ENCODE measurements around the gene HIRA. TPM values are rescaled to one million over a fixed set of nuclear protein-coding genes. Genes with fewer than 3 reads are reported as not detected.

Gene HIRA
- total and polyA plus RNA-seq, 8 donors = 6.4 to 47.2 (median 12.6) TPM

DNA sequence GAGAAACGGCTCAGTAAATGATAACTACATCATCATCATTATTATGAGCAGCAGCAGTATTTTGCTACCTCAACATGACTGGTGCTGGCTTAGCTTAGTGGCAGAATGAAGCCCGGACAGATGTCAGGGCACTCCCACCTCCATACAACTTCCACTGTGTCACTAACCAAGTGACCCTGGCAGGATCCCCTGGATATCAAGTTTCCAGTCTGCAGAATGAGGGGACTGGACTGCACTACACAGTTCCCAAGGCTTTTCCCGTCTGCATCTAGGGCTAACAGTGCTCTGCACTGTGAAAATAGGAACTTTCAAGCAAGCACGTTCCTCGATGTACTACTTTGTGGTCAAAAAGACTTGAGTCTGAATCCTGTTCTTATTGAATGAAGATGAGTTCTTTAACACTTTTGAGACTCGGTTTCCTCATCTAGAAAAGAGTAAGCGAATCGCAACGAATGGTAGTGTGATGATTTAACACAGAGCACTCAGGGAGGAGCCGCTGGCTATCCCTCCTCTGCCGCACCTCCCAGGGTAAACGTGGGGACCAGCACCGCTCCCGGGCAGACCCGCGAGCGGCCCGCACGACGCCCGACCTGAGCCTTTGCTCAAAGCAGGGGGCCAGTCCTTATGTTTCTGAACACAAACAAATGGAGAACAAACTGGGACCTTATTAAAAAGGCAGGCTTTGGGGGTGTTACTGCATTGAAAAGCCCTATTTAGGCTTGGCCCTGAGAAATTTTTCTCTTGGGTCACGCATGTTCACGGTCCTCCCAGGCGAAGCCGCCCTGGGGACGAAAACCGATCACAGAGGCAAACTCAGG is 140.9 kb downstream of the HIRA start:
- TF ChIP-seq EP300 (IDR thresholded peaks at IDR 0.05) = no peak
- TF ChIP-seq POLR2AphosphoS5 (IDR thresholded peaks at IDR 0.05) = no peak
- no peak for TF ChIP-seq POLR2A (IDR thresholded peaks at IDR 0.05)
- TF ChIP-seq CTCF (IDR thresholded peaks at IDR 0.05) = no peak
- 19 to 21% (median 19%) methylated on average over 27 of the region's 27 CpGs for WGBS, 5 donors
- no peaks in the 10 kb centered on the region for H3K36me3 ChIP-seq
- no peaks in the 10 kb centered on the region for H3K27me3 ChIP-seq
- peak overlapping the region; percentile 79 to 96 (median 84) for H3K4me3 ChIP-seq
- DNase-seq = peak in 1 of 2 donors; percentile 23
- peak overlapping the region in 4 of 5 donors; percentile 76 to 89 (median 77) for H3K27ac ChIP-seq
- H3K9me3 ChIP-seq = no peaks in the 10 kb centered on the region
- intact Hi-C loops (cut with DNase I; ENCODE audit: low total_unique reads) = no loop called here
- peaks cover 11 to 37% (median 26%) of the 10 kb centered on the region in 4 donors for H3K4me1 ChIP-seq

- TF ChIP-seq EP300 (IDR thresholded peaks at IDR 0.05) = no peak
- TF ChIP-seq POLR2A (IDR thresholded peaks at IDR 0.05) = no peak
- no peak for TF ChIP-seq CTCF (IDR thresholded peaks at IDR 0.05)
- no peak for TF ChIP-seq POLR2AphosphoS5 (IDR thresholded peaks at IDR 0.05)
- intact Hi-C loops (cut with DNase I; ENCODE audit: low total_unique reads) = no loop called here
- H3K27me3 ChIP-seq = no peaks in the 10 kb centered on the region
- 70 to 83% (median 78%) methylated on average over 5 of the region's 5 CpGs for WGBS, 5 donors
- H3K4me1 ChIP-seq = peaks cover 11 to 38% (median 28%) of the 10 kb centered on the region in 4 donors
- H3K4me3 ChIP-seq = no peak overlapping the region
- no peaks in the 10 kb centered on the region for H3K36me3 ChIP-seq
- DNase-seq = no peak
- no peak overlapping the region for H3K27ac ChIP-seq
- no peaks in the 10 kb centered on the region for H3K9me3 ChIP-seq
These were observed 141.9 kb downstream of the HIRA start for GRCh38 chr22:19289475-19290161.

DNA sequence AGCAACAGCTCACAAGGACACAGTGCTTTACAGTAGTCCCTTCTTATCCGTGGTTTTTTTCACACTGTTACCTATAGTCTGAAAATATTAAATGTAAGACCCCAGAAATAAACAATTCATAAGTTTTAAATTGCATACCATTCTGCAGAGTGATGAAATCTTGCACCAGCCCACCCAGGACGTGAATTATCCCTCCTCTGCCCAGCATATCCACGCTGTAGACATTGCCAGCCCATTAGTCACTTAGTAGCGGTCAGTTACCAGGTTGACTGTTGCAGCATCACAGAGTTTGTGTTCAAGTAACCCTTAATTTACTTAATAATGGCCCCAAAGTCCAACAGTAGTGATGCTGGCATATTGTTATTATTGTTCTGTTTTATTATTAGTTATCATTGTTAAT is 143.6 kb downstream of the HIRA start:
- Histone ChIP-seq H3K4me3 (no peak overlapping the region), H3K27me3 (no peaks in the 10 kb centered on the region), H3K36me3 (no peaks in the 10 kb centered on the region), H3K4me1 (peaks cover 11 to 35% (median 27%) of the 10 kb centered on the region in 4 donors), H3K27ac (no peak overlapping the region), H3K9me3 (no peaks in the 10 kb centered on the region)
- TF ChIP-seq POLR2AphosphoS5 (IDR thresholded peaks at IDR 0.05) (no peak), CTCF (IDR thresholded peaks at IDR 0.05) (no peak), POLR2A (IDR thresholded peaks at IDR 0.05) (no peak), EP300 (IDR thresholded peaks at IDR 0.05) (no peak)
- WGBS, 5 donors = 68 to 81% (median 76%) methylated on average over 4 of the region's 4 CpGs
- intact Hi-C loops (cut with DNase I; ENCODE audit: low total_unique reads) = no loop called here
- DNase-seq = no peak

GRCh38 chr22:19287076-19287707 is 144.3 kb downstream of the HIRA start:
- H3K27me3 ChIP-seq = no peaks in the 10 kb centered on the region
- TF ChIP-seq EP300 (IDR thresholded peaks at IDR 0.05) (no peak), CTCF (IDR thresholded peaks at IDR 0.05) (no peak), POLR2AphosphoS5 (IDR thresholded peaks at IDR 0.05) (no peak), POLR2A (IDR thresholded peaks at IDR 0.05) (no peak)
- 36 to 52% (median 39%) methylated on average over 5 of the region's 5 CpGs for WGBS, 5 donors
- no peaks in the 10 kb centered on the region for H3K36me3 ChIP-seq
- no peak overlapping the region for H3K27ac ChIP-seq
- no peak overlapping the region for H3K4me3 ChIP-seq
- no peaks in the 10 kb centered on the region for H3K9me3 ChIP-seq
- DNase-seq = peak in 1 of 2 donors; percentile 30
- intact Hi-C loops (cut with DNase I; ENCODE audit: low total_unique reads) = no loop called here
- H3K4me1 ChIP-seq = peaks cover 6 to 28% (median 20%) of the 10 kb centered on the region in 4 donors

Data from stomach (tissue), 9 donors.